Activated effector memory CD4-positive, alpha-beta T cell treated with Interleukin-2 at 50 U/mL for 16 hours (primary cell): ENCODE measurements around the gene GAL3ST2.
A peak's percentile ranks its signal among the peaks of the same experiment; 100 is the strongest.
"Not testable (repeated sequence)": the region's sequence is repeated elsewhere in the genome, so short reads cannot be mapped to it uniquely, and the experiment has no call there.

Experiments used
- DNase-seq: peaks from one replicate; pipeline ENCODE4 v3.0.0-alpha.2; 2020

Gene GAL3ST2

DNA sequence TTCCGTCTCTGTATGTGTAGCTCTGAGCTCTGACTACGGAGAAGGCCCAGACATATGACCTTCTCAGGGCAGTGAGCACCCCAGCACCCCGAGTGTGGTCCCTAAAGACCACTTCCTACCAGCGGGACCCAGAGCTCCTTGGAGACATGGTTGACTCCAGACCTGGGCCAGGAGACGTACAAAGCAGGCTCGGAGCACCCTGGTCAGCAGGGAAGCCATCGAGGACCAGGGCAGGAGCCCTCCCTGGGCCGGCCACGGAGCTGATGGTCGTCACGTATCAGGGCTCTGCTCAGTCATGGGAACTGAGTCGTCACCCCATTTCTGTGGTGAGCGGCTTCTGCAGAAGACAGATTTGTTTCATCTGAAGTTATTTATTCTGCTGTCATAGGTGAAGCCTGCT is 19.6 kb downstream of the GAL3ST2 start:
- DNase-seq, result no peak

GRCh38 chr2:241796610-241797138 is 20.1 kb downstream of the GAL3ST2 start:
- DNase-seq, result no peak

DNA sequence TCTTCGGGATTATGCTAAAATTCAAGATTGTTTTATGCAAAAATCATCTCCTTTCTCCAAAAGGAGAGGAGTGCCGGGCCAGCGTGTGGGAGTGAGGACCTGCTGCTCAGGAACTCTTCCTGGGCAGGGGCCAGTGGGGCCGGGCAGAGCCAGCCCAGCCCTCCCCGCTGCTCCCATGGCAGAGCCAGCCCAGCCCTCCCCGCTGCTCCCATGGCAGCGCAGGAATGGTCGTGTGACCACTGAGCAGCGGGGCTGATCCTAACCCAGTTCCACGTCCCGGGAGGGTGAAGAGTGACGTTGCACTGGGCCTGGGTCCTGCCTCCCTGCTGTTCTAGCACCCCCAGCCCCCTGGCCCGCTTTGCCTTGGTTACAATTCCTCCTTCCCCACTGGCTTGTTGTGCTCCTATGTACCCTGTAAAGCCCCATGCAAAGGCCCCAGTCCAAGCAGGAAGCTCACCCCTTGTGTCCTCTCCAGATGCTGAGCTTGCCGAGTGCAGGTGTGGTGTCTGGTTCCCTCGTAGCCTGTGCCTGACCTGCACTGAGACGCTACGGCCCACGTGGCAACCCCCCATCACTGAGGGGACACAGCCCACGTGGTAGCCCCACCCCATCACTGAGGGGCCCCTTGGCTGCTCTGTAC is 20.9 kb downstream of the GAL3ST2 start:
- no peak for DNase-seq

GRCh38 chr2:241798081-241798630 is 21.5 kb downstream of the GAL3ST2 start:
- DNase-seq, result no peak

- DNase-seq, result no peak
These were observed 22.3 kb downstream of the GAL3ST2 start for GRCh38 chr2:241798631-241799521.

DNA sequence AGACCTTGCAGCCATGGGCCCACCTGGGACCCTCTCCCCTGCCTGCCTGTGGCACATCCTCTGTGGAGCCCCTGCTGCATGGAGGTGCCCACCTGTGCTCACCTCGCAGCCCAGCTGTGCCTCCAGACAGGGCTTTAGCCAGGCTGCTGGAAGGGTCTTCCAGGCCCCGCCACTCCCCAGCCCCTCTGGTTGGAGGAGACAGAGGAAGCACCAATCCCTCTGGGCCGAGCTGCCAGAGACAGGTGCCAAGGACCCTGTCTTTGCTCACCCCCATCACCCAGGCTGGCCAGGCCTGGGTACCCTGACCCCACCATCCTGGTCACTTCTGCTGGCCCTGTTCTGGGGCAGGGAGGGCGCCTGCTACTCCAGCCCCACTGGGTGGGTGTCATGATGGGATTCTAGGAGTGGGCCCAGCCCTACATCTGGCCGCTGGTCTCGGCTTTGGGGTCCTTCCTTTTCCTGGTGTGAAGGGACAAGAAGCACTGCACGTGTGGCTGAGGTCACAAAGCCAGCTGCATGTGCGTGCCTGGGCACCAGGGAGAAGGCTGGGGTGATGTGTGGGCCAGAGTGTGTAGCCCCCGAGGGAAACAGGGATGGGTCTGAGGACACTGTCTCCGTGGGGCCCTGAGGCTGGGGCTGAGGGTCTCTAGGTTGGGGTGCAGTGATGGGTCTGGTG is 23.0 kb downstream of the GAL3ST2 start:
- no peak for DNase-seq

- not testable (repeated sequence) for DNase-seq
These were observed 23.7 kb downstream of the GAL3ST2 start for GRCh38 chr2:241800198-241800903.

DNA sequence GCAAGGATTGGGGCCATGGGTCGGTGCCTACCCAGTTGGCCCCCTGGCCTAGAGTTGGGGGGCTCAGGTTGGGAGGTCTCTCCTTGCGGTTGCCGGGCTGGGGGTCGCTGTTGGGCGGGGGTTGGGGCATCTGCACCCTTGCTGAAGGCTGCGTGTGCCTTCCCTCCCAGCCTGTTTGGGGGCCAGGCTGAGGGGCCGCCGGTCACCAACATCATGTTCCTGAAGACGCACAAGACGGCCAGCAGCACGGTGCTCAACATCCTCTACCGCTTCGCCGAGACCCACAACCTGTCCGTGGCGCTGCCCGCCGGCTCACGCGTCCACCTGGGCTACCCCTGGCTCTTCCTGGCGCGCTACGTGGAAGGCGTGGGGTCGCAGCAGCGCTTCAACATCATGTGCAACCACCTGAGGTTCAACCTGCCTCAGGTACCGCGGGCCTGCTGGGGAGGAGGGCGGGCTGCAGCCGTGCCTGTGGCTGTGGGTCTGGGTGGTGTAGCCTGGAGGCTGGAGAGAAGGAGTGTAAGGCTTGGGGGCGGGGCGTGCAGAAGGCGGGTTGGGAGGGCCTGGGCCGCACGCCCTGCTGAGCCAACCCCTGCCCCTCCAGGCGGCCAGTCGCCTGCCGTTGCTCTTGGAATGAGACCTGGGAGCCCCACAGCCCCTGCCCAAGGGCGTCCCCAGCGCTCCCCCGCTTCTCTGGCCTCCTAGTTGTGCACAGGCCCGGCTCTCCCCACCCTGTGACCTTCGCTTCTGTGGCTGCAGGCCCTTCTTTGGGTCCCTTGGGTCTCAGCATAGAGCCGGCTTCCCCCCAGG is 25.2 kb downstream of the GAL3ST2 start:
- DNase-seq, result no peak

DNA sequence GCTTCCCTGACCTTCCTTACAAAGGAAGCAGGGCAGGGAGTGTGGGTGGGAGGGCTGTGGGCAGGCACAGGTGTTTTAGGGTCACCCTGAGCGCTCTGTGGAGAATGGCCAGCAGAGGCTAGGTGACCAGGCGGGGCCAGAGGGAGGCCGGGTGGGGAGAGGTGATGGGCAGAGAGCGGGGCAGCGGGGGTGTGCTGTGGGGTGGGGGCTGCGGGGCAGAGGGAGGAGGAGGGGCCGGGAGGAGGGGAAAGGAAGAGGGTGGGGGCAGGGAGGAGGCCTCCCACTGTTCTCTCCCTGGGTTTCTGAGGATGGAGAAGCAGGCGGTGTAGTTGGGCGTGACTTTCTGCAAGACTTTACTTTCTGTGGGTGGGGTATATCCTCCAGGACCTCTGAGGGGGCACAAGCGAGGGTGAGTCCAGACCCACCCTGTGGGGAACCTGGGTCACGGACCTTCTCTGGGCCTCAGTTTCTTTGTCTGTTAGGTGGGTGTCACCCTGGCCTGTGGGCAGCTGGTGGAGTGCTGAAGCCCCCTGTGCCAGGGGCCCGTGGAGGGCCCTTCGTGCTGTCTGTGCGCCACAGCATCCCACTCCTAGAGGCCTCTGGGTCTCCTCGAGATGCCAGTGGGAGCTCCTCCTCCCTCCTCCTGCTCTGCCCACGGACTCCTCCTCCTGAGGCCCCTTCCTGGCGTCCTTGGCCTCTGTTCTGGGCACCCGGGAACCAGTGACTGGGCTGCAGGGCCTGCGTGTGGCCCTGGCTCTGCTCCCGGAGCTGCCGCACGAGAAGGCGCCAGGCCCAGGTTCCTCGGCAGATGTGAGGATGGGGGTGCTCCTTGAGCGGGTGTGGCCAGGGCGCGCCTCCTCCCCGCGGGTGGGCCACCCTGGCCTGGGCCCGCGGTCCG is 26.0 kb downstream of the GAL3ST2 start:
- no peak for DNase-seq

- DNase-seq, result peak; percentile 36
These were observed 27.0 kb downstream of the GAL3ST2 start for GRCh38 chr2:241803387-241804325.

GRCh38 chr2:241804326-241805229 is 28.0 kb downstream of the GAL3ST2 start:
- no peak for DNase-seq

GRCh38 chr2:241806217-241806616 is 29.6 kb downstream of the GAL3ST2 start:
- DNase-seq, result not testable (repeated sequence)

DNA sequence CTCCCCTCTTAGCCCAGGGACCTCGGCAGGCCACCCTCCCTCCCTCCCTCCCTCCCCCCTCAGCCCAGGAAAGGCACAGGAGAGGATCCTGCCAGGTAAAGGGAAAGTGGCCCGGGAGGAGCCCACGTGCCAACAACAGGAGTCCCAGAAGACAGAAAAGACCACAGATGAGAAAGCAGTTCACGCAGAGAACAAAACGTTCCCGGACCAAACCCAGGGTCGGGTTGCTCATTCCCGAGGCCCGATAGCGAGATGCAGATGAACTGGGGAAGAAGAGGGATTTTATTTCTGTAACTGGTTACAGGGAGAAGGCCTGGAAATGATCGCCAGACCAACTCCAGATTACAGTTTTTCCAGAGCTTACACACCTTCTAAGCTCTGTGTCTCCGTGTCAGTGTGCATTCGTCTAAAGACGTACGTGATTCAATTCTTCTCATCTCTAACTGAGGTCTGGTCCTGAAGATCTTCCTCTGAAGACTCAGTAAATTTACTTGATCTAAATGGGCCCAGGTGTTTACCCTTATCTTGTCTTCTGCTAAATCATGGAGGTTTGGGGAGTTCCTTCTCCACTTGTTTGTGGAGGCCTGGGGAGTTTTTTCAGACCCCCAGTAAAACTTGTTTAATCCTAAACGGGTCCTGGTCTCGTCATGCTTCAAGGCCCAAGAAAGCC is 31.6 kb downstream of the GAL3ST2 start:
- no peak for DNase-seq

DNA sequence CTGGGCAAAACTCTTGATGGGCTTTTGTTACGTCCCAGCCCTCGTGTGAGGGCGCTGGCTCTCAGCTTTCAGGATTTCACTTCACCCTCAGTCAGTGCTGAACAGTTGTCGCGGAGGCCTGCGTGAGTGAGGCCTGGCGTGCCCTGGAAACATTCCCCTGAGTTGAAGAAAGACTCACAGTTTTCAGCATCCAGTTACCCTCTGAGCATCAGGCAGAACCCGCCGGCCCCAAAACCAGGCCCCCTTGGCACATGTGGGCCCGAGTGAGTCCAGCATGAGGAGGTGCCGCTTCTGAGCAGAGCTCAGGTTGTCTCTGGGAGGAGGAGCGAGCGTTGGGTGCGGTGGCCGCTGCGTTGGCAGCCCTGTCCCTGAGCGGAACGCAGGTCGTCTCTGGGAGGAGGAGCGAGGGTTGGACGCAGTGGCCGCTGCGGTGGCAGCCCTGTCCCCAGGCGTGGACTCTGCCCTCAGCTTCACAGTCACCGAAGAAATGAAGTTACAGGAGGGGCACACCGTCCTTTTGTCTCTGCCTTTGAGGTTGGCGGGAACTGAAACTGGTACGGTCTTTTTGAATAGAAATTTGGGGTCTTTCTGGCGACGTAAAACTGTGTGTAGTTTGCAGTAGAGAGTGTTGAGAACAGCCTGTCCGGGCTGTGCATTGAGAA is 32.2 kb downstream of the GAL3ST2 start, which contains the start of gene NEU4:
Gene NEU4 (plus strand): TSS at position 473 of the 662 bp plus-strand sequence. CDS start 5,292 bp downstream, outside the sequence.
- no peak for DNase-seq

- DNase-seq, result no peak
These were observed 33.0 kb downstream of the GAL3ST2 start for GRCh38 chr2:241809383-241810306.
